Measurements from ENCODE around the gene PDE4B. TPM values are rescaled to one million over a fixed set of nuclear protein-coding genes. Genes with fewer than 3 reads are reported as not detected.
A peak's percentile ranks its signal among the peaks of the same experiment; 100 is the strongest.
"Not testable (repeated sequence)": the region's sequence is repeated elsewhere in the genome, so short reads cannot be mapped to it uniquely, and the experiment has no call there.

Gene PDE4B
- total RNA-seq, 1 donor from 2014 or later = 23.9 TPM

DNA sequence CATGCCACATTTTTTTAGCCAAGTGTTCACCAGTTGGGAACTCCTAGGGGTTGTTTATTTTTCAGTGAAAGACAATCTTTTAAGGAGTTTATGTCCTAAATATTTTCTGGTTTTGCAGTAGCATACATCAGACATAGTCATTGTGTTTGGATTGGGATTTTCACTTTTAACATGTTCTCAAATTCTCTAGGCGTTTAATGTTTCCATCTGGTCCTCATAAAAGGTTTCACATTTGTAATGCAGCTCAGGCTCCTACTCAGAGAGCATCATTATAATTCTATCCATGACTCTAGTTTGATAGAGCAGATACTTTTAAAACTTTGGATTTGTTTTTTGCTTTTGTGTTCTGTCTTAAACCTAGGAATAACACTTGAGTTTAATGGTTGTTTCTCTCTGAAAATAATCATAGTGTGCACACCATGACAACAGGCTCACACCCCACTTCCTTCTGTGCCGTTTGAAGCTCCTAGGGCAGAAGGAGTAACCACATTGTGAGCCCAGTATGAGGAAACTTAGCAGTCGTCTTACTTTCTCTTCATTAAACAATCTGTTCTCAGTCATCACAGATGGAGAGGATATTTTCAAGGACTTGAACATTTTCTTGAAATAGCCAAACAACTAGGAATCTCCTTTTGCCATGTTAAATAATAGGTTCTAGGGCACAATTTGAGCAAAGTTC is 219.6 kb downstream of the PDE4B start:
- intact Hi-C loops (cut with DNase I) = no loop called here
- ATAC-seq (no peak), DNase-seq (ENCODE audit: low spot score) (no peak)

DNA sequence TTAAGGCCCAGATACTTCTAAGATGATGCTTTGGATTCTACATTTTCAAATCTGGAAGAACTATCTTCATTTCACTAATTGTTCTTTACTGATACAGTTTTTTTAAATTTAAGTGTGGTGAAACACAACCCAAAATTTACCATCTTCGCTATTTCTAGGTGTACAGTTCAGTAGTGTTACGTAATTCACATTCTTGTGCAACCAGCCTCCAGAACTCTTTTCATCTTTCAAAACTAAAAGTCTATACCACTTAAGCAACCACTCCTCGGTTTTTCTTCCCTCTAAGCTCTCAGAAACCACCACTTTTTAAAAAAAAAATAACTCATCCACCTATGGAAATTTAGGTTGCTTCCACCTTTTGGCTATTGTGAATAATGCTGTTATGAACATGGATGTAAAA is 220.7 kb downstream of the PDE4B start:
- ATAC-seq (no peak), DNase-seq (ENCODE audit: low spot score) (no peak)
- intact Hi-C loops (cut with DNase I) = no loop called here

DNA sequence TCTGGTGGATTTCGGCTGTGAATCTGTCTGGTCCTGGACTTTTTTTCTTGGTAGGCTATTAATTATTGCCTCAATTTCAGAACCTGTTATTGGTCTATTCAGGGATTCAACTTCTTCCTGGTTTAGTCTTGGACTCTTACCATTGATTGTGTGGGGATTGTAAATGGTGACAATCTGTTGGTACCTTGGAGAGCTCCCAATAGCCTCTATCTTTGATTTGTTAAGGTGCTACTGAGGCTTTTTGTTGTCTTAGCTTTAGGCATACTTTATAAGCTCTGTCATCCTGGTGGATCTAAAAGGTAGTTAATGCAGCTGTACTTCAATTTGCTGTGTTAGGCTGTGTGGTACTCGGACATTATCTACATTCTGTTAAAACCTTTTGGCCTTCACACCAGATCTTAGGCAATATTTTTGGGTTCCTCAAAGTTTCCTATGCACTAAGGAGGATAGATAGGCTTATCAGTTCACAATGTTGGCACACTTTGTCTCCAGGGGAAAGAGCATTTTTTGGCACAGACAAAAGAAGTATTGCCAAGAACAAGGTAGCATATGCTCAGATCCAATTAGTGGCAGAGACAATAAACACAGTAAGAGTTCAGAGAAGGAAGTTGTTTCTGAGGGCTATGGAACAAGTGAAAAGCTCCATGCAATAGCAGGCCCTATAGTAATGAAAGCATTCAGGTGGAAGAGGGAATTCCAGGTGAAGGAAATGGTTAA is 230.4 kb downstream of the PDE4B start:
- intact Hi-C loops (cut with DNase I) = no loop called here
- DNase-seq (ENCODE audit: low spot score) (no peak), ATAC-seq (no peak)

DNA sequence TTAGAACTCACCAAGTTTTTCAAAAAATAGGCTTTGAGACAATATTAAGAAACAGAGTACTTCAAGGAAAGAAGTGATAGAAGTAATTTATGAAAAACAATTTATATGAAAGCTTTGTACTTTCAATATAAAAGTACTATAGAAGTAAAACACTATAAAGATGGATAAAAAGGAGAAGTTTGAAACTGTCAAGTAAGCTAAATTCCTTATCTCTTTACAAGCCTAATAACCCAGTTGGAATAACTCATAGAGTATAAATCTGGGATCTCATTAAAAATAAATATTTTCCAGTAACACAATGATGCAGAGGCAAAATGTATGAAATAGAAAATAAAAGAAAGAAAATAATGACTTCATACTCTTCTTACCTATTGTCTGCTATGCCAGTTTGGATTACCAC is 232.5 kb downstream of the PDE4B start:
- intact Hi-C loops (cut with DNase I) = no loop called here
- ATAC-seq (no peak), DNase-seq (ENCODE audit: low spot score) (no peak)

DNA sequence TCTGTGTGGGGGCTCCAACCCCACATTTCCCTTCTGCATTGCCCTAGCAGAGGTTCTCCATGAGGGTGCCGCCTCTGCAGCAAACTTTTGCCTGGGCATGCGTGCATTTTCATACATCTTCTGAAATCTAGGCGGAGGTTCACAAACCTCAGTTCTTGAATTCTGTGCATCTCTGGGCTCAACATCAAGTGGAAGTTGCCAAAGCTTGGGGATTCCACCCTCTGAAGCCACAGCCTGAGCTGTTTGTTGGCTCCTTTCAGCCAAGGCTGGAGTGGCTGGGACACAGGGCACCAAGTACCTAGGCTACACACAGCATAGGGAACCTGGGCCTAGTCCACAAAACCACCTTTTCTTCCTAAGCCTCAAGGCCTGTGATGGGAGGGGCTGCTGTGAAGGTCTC is 235.3 kb downstream of the PDE4B start:
- intact Hi-C loops (cut with DNase I) = no loop called here
- no peak for ATAC-seq
- DNase-seq (ENCODE audit: low spot score) = no peak

DNA sequence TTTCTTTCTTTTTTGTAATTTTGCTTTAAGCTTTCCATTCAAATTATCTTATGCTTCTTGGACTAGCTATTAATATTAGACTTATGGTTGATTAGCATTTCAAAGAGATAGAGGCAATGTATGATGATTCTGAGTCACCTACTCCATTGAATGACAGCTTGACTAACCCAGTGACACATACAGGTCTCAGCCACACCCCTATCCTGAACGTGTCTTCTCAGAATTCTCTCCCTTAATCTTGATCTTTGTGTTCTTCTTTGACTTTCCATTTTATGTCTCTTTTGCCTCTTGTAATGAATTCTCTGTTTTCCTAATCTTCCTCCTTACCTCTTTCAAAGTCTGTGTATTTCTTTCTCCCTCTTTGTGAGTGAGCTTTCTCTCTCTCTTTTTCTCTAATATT is 241.1 kb downstream of the PDE4B start:
- intact Hi-C loops (cut with DNase I) = no loop called here
- ATAC-seq = no peak
- no peak for DNase-seq (ENCODE audit: low spot score)

DNA sequence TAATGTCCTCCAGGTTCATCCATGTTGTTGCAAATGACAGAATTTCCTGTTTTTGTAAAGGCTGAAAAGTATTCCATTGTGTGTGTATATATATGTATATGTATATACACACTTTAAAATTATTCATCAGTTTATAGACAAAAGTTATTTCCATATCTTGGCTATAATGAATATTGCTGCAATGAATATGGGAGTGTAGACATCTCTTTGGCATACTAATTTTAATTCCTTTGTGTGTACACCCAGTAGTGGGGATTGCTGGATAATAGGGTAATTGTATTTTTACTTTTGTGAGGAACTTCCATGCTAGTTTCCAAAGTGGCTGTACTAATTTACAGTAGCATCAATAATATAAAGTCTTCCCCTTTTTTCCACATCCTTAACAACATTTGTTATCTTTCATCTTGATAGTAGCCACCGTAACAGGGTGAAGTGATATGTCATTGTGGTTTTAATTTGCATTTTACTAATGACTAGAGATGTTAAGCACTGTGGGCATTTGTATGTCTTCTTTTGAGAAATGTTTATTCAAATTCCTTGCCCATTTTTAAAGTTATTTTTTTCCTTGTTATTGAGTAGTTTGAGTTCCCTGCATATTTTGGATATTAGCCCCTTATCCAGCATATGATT is 243.0 kb downstream of the PDE4B start:
- intact Hi-C loops (cut with DNase I) = no loop called here
- ATAC-seq (no peak), DNase-seq (ENCODE audit: low spot score) (no peak)

DNA sequence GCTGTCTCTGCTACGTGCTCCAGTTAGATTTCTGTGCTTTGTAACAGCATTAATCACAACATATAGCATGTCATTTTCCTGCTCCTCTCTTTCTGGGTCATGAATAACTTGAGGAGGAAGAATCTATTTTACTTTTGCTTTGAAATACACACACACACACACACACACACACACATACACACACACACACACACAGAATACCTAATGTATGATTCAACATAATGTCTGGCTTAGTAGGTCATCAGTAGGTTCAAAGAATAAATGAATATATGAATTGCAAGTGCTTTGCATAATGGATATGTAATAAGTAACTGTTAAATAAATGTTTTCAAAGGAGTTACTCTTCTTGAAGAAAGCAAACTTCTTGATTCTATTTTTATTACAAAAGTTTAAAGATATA is 249.0 kb downstream of the PDE4B start:
- no peak for ATAC-seq
- intact Hi-C loops (cut with DNase I) = no loop called here
- no peak for DNase-seq (ENCODE audit: low spot score)

DNA sequence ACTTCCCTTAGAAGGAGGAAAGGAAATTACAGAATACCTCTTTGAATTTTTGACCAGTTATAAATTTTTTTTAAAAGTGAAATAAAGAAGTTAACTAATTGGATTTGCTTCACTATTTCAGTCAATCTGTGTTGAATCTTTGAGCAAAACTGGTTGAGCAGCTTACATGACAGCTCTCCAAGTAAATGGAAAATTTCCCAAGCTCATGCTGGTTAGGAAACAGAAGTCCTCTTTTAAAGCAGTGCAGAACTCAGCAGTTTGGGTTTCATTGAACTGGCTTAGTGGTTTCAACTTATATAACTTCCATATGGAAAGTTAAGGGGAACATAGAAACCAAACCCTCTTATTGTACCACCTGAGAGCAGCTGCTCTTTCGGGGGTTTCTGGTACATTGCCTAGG is 250.5 kb downstream of the PDE4B start:
- intact Hi-C loops (cut with DNase I) = no loop called here
- ATAC-seq (no peak), DNase-seq (ENCODE audit: low spot score) (no peak)

DNA sequence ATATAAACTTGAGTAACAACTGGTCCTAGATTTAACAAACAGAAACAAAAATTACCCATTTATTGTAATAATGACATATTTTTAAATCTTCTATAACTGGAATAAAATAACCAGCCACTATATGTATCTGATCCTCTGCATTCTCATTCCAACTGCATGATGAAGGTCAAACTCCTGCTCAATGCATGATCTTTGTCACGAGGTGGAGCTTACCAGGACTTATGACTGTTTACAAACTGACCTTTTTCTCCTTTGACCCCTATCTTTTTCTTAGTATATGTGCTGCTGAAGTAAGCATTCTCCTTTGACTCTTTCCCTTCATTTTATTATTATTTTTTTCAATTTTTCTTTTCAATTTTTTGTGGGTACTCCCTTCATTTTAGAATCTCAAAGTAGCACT is 252.2 kb downstream of the PDE4B start:
- intact Hi-C loops (cut with DNase I) = no loop called here
- DNase-seq (ENCODE audit: low spot score) (no peak), ATAC-seq (no peak)

DNA sequence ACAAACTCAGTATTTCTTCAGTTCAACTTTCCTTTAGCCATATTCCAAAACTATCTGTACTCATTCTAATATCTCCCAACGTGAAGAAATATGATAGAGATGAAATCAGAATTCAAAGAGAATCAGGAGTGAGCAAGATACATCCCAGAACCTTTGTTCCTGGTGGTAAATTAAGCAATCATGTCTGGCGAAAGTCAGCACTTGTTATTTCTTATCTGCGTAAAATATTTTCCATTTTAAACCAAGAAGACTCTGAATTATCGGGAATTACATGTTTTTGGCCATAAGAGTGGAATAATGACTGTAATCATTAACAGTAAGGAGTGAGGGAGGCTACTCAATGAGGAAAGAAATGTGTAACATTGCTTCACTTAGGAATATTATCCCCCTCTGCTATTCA is 253.7 kb downstream of the PDE4B start:
- no peak for ATAC-seq
- DNase-seq (ENCODE audit: low spot score) = no peak
- intact Hi-C loops (cut with DNase I) = no loop called here

DNA sequence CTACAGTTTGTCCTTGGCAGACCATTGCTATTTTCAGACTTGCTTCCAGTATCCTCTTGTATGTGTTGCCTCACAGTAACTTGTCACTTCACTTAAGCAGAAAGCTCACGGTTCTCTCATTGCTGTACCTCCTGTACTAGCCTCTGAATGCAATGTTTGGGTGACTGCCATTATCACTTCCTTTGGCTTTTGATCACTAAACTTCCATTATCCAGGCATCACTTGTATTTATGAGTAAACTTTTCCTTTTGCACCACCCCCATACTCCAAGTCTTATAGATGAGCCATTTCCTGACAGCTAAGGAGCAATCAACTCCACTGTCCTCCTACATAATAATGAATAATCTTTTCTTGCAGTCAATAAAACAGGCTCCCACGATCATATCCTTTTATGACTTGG is 255.3 kb downstream of the PDE4B start:
- ATAC-seq = no peak
- no peak for DNase-seq (ENCODE audit: low spot score)

DNA sequence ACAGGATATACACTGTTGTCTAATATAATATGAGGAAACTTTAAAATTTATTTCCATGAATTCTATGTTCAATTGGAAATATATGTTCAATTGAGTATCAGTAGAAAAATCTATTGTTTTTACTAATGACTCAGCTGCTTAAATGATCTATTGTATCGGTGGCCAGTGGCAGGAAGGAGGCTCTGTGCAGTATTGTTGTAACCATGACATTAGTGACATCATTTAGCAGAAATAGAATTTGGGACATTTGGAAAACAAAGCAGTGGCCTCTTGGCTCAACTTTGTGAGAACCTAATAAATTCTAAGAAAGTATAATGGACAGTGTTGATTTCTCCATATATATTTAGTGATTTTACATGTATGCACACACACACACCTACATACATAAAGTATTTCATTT is 257.4 kb downstream of the PDE4B start:
- intact Hi-C loops (cut with DNase I) = no loop called here
- DNase-seq (ENCODE audit: low spot score) (no peak), ATAC-seq (no peak)

More for the DNA sequence above, 255.3 kb downstream of the PDE4B start:
- intact Hi-C loops (cut with DNase I) = no loop called here

DNA sequence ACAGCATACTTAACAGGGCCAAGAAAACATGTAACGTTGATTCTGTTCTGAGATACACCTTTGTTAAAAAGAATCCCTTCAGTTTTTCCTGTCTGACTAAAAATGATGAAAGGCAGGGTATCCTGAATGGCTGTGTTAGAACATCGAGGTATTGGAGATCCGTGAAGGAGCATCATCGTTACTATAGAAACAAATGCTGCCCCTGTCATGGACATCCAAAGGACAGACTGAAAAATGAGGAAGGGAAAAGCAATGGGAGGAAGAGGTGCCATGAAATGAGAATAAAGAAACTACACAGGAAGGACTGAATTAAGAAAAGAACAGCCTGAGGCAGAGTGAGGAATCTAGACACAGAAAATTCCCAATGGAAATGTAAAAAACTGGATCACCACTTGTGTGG is 257.9 kb downstream of the PDE4B start:
- intact Hi-C loops (cut with DNase I) = no loop called here
- DNase-seq (ENCODE audit: low spot score) (no peak), ATAC-seq (no peak)

DNA sequence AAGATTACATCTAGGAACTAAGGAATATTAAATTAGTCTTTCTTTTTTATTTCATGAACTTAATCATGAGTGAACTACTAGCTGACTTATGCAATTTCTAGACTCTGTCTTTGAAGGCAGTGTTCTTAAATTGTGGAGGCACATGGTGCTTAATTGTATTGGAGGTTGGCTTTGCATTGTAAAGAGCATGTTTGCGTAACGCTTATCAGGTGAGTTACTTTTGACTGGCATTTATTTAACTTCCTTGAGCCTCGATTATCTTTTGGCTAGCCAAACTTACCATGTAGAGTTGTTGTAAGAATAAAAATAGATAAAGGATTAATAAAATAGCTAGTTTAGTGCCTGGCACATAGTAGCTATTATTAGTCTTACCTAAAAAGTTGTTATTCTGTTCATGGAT is 262.4 kb downstream of the PDE4B start:
- no peak for DNase-seq (ENCODE audit: low spot score)
- intact Hi-C loops (cut with DNase I) = no loop called here
- no peak for ATAC-seq

DNA sequence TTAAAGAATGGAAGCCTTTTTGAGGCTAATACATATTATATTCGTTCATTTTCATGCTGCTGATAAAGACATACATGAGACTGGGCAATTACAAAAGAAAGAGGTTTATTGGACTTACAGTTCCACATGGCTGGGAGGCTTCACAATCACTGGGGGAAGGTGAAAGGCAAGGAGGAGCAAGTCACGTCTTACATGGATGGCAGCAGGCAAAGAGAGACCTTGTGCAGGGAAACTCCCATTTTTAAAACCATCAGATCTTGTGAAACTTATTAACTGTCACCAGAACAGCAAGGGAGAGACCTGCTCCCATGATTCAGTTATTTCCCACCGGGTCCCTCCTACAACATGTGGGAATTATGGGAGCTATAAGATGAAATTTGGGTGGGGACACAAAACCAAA is 264.8 kb downstream of the PDE4B start:
- intact Hi-C loops (cut with DNase I); ATAC-seq; DNase-seq (ENCODE audit: low spot score): not testable (repeated sequence)

DNA sequence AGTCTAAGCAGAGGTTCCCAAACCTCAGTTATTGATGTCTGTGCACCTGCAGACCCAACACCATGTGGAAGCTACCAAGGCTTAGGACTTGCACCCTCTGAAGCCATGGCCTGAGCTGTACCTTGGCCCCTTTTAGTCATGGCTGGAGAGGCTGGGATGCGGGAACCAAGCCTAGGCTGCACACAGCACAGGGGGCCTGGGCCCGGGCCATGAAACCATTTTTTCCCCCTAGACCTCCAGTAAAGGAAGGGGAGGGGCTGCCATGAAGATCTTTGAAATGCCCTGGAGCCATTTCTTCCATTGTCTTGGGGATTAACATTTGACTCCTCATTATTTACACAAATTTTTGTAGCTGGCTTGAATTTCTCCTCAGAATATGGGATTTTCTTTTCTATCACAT is 265.9 kb downstream of the PDE4B start:
- intact Hi-C loops (cut with DNase I) = no loop called here
- DNase-seq (ENCODE audit: low spot score) (no peak), ATAC-seq (no peak)

DNA sequence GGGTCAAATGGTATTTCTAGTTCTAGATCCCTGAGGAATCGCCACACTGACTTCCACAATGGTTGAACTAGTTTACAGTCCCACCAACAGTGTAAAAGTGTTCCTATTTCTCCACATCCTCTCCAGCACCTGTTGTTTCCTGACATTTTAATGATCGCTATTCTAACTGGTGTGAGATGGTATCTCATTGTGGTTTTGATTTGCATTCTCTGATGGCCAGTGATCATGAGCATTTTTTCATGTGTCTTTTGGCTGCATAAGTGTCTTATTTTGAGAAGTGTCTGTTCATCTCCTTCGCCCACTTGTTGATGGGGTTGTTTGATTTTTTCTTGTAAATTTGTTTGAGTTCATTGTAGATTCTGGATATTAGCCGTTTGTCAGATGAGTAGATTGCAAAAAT is 274.5 kb downstream of the PDE4B start:
- intact Hi-C loops (cut with DNase I); ATAC-seq; DNase-seq (ENCODE audit: low spot score): not testable (repeated sequence)

DNA sequence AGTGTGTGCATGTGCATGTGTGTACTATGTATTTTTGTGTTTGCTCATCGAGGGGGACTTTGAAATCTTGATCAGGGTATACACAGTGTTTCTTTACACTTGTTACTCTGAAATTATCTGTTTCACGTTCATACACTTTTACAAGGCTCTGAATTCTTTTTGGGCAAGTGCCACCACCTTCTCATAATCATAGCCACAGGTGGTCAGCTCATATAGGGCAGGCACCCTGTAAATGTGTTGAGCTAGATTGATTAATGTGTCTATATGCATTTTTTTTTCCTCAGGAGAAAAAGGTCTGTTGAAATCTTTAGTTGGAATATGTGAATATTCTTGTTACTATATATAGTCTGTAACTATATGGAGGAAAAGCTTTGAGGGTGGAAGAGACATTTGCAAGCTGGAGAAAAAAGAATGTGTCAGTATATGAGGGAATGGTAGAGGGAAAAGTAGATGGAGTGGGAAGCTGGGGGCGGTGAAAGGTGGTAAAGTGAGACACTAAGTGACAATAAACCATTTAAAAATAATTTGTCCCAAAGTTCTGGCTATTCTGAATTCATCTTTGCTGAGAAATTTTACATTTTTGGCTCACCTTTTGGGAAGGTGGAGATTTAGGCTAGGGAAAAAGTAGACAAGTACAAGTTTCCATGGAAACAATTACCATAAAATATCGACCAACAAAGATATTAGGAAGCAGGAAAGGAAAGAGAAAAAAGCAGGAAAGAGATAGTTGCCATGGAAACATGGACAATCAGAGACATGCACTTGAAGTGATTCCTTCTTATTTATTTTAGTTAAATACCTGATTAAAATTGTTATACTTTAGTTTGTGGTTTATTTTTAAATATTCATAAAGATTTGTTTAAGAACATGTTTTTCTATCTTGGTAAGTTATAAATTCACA is 277.5 kb downstream of the PDE4B start:
- ATAC-seq (no peak), DNase-seq (ENCODE audit: low spot score) (no peak)
- intact Hi-C loops (cut with DNase I) = no loop called here

DNA sequence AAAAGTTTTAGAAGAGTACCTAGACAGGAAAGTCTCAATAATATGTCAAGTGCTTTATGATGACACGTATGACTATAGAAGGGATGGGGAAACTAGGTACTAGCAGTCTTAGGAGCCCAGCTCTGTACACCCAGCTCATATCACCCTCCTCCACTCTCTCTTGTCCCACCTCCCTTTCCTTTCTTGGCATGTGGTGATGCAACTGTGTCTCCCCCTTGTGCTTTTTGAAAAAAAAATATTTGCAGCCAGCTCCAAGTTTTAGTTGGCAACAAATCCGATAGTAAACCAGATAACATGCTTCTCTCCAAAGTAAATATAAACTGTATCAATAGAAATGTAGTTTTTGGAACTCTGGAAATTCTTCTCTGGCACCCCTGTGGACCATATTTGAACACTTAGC is 280.7 kb downstream of the PDE4B start:
- peak; percentile 79 for ATAC-seq
- intact Hi-C loops (cut with DNase I) = no loop called here
- no peak for DNase-seq (ENCODE audit: low spot score)

All from sciatic nerve (tissue), 2 donors.